Stimulated activated CD8-positive, alpha-beta memory T cell treated with anti-CD3 and anti-CD28 coated beads, Interleukin-12 subunit alpha, Interleukin-12 subunit beta, amount 100 ng/mL, for 4 hours (primary cell): ENCODE results near the gene FOXO6.

ENCODE experiments used
- DNase-seq: peaks from one replicate; pipeline ENCODE4 v3.0.0-alpha.2; 2020; ENCODE audit warnings: low read depth

The FOXO6 gene

GRCh38 chr1:41427122-41427913 is 66.1 kb downstream of the FOXO6 start:
- no peak for DNase-seq

GRCh38 chr1:41427916-41428737 is 66.9 kb downstream of the FOXO6 start:
- no peak for DNase-seq

- DNase-seq, result no peak
These were observed 67.8 kb downstream of the FOXO6 start for GRCh38 chr1:41428738-41429640.

GRCh38 chr1:41429641-41430035 is 68.4 kb downstream of the FOXO6 start:
- no peak for DNase-seq

GRCh38 chr1:41430069-41430468 is 68.8 kb downstream of the FOXO6 start:
- no peak for DNase-seq

- DNase-seq, result no peak
These were observed 69.3 kb downstream of the FOXO6 start for GRCh38 chr1:41430582-41430981.

- DNase-seq, result no peak
These were observed 70.5 kb downstream of the FOXO6 start for GRCh38 chr1:41431490-41432350.
